ENCODE data around the gene CANT1. TPM values are rescaled to one million over a fixed set of nuclear protein-coding genes. Genes with fewer than 3 reads are reported as not detected.

The CANT1 gene
- total and polyA plus RNA-seq, 2 of the 13 experiments (the other 11 are each of a cell fraction or from before 2014, with no cell fraction given) = 34.1 to 42.1 TPM

DNA sequence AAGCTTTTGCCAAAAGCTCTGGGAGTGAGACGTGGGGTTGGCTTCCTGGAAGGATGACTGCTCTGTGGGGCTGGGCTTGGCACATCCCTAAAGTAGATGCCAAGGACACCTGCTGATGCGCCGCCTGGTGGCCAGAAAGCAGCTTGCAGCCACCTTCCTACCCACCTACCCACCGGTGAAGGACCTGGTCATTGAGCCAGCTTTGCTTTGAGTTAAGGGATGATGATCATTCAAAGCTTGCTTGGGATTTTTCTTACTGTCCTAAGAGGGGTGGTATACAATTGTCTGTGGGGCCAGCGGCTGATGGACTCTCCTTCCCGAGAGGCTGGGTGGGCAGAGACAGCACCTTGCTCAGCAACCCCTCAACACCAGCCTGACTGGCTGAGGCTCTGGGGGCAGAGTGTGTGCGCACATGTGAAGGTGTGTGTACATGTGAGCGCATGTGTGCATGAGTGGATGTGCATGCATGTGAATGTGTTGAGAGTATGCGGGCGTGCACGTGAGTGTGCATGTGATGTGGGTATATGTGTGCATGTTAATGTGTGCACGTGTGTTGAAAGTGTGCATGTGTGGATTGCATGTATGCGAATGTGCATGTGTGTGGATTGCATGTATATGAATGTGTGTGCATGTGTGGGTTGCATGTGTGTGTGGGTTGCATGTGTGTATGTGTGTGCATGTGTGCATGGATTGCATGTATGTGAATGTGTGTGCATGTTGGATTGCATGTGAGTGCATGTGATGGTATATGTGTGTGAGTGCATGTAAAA, 33.0 kb upstream of the CANT1 start (continued):
- TF ChIP-seq, protein P1, sequence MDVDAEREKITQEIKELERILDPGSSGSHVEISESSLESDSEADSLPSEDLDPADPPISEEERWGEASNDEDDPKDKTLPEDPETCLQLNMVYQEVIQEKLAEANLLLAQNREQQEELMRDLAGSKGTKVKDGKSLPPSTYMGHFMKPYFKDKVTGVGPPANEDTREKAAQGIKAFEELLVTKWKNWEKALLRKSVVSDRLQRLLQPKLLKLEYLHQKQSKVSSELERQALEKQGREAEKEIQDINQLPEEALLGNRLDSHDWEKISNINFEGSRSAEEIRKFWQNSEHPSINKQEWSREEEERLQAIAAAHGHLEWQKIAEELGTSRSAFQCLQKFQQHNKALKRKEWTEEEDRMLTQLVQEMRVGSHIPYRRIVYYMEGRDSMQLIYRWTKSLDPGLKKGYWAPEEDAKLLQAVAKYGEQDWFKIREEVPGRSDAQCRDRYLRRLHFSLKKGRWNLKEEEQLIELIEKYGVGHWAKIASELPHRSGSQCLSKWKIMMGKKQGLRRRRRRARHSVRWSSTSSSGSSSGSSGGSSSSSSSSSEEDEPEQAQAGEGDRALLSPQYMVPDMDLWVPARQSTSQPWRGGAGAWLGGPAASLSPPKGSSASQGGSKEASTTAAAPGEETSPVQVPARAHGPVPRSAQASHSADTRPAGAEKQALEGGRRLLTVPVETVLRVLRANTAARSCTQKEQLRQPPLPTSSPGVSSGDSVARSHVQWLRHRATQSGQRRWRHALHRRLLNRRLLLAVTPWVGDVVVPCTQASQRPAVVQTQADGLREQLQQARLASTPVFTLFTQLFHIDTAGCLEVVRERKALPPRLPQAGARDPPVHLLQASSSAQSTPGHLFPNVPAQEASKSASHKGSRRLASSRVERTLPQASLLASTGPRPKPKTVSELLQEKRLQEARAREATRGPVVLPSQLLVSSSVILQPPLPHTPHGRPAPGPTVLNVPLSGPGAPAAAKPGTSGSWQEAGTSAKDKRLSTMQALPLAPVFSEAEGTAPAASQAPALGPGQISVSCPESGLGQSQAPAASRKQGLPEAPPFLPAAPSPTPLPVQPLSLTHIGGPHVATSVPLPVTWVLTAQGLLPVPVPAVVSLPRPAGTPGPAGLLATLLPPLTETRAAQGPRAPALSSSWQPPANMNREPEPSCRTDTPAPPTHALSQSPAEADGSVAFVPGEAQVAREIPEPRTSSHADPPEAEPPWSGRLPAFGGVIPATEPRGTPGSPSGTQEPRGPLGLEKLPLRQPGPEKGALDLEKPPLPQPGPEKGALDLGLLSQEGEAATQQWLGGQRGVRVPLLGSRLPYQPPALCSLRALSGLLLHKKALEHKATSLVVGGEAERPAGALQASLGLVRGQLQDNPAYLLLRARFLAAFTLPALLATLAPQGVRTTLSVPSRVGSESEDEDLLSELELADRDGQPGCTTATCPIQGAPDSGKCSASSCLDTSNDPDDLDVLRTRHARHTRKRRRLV (CRISPR knock-in tag; IDR thresholded peaks at IDR 0.05) = no peak
- TF ChIP-seq, protein P2, sequence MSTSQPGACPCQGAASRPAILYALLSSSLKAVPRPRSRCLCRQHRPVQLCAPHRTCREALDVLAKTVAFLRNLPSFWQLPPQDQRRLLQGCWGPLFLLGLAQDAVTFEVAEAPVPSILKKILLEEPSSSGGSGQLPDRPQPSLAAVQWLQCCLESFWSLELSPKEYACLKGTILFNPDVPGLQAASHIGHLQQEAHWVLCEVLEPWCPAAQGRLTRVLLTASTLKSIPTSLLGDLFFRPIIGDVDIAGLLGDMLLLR (CRISPR knock-in tag; IDR thresholded peaks at IDR 0.05) = no peak
- peak; percentile 68; the same call in 1 of the 2 replicates for TF ChIP-seq HIC2 (CRISPR knock-in tag; IDR thresholded peaks at IDR 0.05; ENCODE audit: low read depth)
- TF ChIP-seq HMGXB4 (CRISPR knock-in tag; IDR thresholded peaks at IDR 0.05; ENCODE audit: borderline replicate concordance in 1 of 2, low read depth in 1 of 2) = peak in 1 of 2 experiments; percentile 65; a peak in 1 of 4 replicates
- TF ChIP-seq, protein P3, sequence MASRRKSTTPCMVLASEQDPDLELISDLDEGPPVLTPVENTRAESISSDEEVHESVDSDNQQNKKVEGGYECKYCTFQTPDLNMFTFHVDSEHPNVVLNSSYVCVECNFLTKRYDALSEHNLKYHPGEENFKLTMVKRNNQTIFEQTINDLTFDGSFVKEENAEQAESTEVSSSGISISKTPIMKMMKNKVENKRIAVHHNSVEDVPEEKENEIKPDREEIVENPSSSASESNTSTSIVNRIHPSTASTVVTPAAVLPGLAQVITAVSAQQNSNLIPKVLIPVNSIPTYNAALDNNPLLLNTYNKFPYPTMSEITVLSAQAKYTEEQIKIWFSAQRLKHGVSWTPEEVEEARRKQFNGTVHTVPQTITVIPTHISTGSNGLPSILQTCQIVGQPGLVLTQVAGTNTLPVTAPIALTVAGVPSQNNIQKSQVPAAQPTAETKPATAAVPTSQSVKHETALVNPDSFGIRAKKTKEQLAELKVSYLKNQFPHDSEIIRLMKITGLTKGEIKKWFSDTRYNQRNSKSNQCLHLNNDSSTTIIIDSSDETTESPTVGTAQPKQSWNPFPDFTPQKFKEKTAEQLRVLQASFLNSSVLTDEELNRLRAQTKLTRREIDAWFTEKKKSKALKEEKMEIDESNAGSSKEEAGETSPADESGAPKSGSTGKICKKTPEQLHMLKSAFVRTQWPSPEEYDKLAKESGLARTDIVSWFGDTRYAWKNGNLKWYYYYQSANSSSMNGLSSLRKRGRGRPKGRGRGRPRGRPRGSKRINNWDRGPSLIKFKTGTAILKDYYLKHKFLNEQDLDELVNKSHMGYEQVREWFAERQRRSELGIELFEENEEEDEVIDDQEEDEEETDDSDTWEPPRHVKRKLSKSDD (CRISPR knock-in tag; IDR thresholded peaks at IDR 0.05; ENCODE audit: low read depth) = no peak
- no peak for TF ChIP-seq KMT2A (CRISPR knock-in tag; IDR thresholded peaks at IDR 0.05)
- no peak for TF ChIP-seq ZNF124 (CRISPR knock-in tag; IDR thresholded peaks at IDR 0.05)
- no peak for TF ChIP-seq TRIM22 (IDR thresholded peaks at IDR 0.05)
- TF ChIP-seq PLRG1 (conservative IDR thresholded peaks at IDR 0.05) = no peak
- TF ChIP-seq PITX1 (CRISPR knock-in tag; IDR thresholded peaks at IDR 0.05) = no peak
- TF ChIP-seq E2F1 (CRISPR knock-in tag; IDR thresholded peaks at IDR 0.05) = no peak
- TF ChIP-seq SALL1 (CRISPR knock-in tag; IDR thresholded peaks at IDR 0.05) = peak; percentile 57; the same call in 1 of the 2 replicates
- no peak for TF ChIP-seq ZNF605 (CRISPR knock-in tag; IDR thresholded peaks at IDR 0.05)
